H54 (cell line): ENCODE data around the gene DMBT1.

Experiments
- DNase-seq: peaks from one replicate; pipeline ENCODE4 v3.0.0; 2011; ENCODE audit warnings: low spot score, mixed read lengths; ENCODE audit not compliant: insufficient read length
- FAIRE-seq: peaks from 3 replicates; lab custom pipeline; 2011; peaks lifted over from hg19 to GRCh38; lab: Jason Lieb, UNC
- POLR2A ChIP-seq: IDR thresholded peaks from 2 replicates; pipeline ENCODE4 v1.6.1; 2011; ENCODE audit warnings: low read depth, mild to moderate bottlenecking, low read length

Gene DMBT1

GRCh38 chr10:122669045-122669444, 108.5 kb downstream of the DMBT1 start:
- DNase-seq, result no peak
- no peak for FAIRE-seq
- TF ChIP-seq POLR2A, result no peak

GRCh38 chr10:122669842-122670241, 109.3 kb downstream of the DMBT1 start:
- no peak for TF ChIP-seq POLR2A
- DNase-seq (no peak), FAIRE-seq (no peak)

DNA sequence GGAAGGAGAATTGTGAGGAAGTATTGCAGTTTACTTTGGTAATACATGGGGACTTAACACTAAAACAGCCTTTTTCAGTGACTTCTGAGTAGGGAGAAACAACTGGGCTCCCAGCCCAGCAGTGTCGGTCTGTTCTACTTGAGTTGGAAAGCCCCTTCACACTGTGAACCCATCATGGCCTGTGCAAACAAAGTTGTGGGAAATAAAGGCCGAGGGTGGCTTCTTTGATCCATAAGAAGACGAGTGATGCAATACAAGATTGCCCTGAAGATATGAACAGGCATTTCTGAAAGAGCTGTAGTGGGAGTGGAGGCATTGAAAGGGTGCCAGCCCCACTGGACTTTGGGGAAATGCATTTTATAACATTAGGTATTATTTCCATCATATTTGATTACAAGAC, 110.8 kb downstream of the DMBT1 start:
- TF ChIP-seq POLR2A, result no peak
- no peak for FAIRE-seq
- DNase-seq, result no peak

GRCh38 chr10:122672655-122673054, 112.1 kb downstream of the DMBT1 start:
- DNase-seq (no peak), FAIRE-seq (no peak)
- no peak for TF ChIP-seq POLR2A

- no peak for DNase-seq
- FAIRE-seq, result no peak
- no peak for TF ChIP-seq POLR2A
Observed at GRCh38 chr10:122673269-122673668, 112.7 kb downstream of the DMBT1 start.

GRCh38 chr10:122673731-122674130, 113.2 kb downstream of the DMBT1 start:
- no peak for DNase-seq
- TF ChIP-seq POLR2A, result no peak
- no peak for FAIRE-seq

GRCh38 chr10:122674781-122675180, 114.2 kb downstream of the DMBT1 start:
- FAIRE-seq (no peak), DNase-seq (no peak)
- TF ChIP-seq POLR2A, result no peak

DNA sequence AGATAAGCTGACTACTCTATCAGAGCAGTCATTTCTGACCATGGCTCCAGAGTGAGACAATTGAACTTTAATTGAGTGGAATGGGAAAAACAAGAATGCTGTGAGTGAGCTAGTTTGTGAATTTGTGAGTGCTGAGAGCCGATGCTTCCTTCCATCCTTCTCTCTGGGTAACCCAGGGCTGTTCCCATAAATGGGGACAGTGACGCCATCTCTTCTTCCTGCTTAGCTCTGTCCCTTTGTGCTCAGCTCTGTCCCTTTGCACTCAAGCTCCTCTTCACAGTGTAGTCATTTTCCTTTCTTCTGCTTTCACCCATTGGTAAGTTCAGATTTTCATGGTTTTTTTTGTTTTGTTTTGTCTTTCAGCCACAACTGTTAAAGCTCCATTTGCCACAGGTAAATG, 114.7 kb downstream of the DMBT1 start:
- TF ChIP-seq POLR2A, result no peak
- FAIRE-seq, result no peak
- DNase-seq, result no peak

GRCh38 chr10:122678266-122678665, 117.7 kb downstream of the DMBT1 start:
- FAIRE-seq (no peak), DNase-seq (no peak)
- no peak for TF ChIP-seq POLR2A

DNA sequence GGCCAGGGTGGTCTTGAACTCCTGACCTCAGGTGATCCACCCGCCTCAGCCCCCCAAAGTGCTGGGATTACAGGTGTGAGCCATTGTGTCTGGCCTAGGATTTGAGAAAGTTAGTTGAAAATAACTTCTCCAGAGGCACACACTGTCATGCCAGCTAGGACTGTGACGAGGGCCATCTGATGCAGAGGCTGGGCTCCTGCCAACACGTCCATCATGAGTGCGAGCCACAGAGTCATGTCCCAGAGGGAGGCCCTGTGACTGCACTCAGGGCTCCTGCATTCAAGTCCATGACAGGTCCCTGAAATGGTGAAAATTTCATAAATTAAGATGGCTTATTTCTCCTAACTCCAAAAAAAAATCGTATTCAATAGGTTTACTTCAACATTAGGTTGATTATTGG, 122.0 kb downstream of the DMBT1 start:
- no peak for DNase-seq
- no peak for TF ChIP-seq POLR2A
- no peak for FAIRE-seq

DNA sequence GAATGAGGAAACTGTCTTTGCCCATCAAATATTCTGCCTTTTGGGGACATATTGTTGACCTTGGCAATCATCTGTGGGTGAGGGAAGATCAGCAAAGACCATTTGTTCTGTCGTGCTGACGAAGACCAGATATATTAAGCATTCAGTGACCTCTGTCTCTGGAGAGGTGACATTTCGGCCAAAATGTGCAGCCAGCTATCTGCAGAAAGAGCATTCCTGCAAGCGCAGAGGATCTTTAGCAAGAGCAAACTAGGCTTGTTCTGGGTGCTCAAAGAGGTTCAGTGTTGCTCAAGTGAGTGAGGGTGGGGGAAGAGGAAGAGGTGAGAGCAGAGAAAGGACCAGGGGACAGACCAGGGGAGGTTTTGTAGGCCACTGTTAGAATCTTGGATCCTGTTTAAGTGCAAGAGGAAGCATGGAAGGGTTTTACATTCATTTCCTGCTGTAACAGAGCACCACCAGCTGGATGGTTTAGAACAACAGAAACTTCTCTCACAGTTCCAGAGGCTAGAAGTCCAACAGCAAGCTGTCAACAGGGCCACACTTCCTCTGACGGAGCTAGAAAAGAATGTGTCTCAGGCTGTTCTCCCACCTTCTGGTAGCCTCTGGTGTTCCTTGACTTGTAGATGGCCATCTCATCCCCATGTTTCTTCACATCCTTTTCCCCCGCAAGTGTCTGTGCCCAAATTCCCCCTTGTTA, 127.9 kb downstream of the DMBT1 start:
- no peak for DNase-seq
- FAIRE-seq, result no peak
- no peak for TF ChIP-seq POLR2A

GRCh38 chr10:122689146-122689820, 128.7 kb downstream of the DMBT1 start:
- DNase-seq (no peak), FAIRE-seq (no peak)
- no peak for TF ChIP-seq POLR2A

- no peak for TF ChIP-seq POLR2A
- DNase-seq (no peak), FAIRE-seq (no peak)
Observed at GRCh38 chr10:122692744-122693143, 132.2 kb downstream of the DMBT1 start.
